Mesenchymal stem cell (in vitro differentiated cells and primary cell): ENCODE results near the gene OR5B2. TPM values are rescaled to one million over a fixed set of nuclear protein-coding genes. Genes with fewer than 3 reads are reported as not detected.

Experiments used
- DNase-seq: peaks from one replicate; pipeline ENCODE4 v3.0.0-alpha.2; 2013
- H2AFZ ChIP-seq: one replicate; pipeline ENCODE4 v1.6.1; 2013; ENCODE audit warnings: low read depth, mild to moderate bottlenecking, control low read depth, inconsistent platforms, low read length, moderate library complexity
- H2AK5ac ChIP-seq: 2 replicates; pipeline ENCODE4 v1.6.1; 2013; ENCODE audit warnings: low read length, moderate library complexity, mild to moderate bottlenecking, inconsistent platforms; ENCODE audit not compliant: severe bottlenecking
- H2BK120ac ChIP-seq: one replicate; pipeline ENCODE4 v1.6.1; 2013; ENCODE audit warnings: low read depth, mild to moderate bottlenecking, inconsistent platforms, low read length, moderate library complexity
- H2BK12ac ChIP-seq, 2 experiments: one replicate each; pipeline ENCODE4 v1.6.1; 2013; ENCODE audit warnings: inconsistent platforms in 2 of 2, low read length in 2 of 2, mild to moderate bottlenecking in 2 of 2, moderate library complexity in 2 of 2, control low read depth in 1 of 2
- H2BK15ac ChIP-seq: one replicate; pipeline ENCODE4 v1.6.1; 2013; ENCODE audit warnings: mild to moderate bottlenecking, low read depth, inconsistent platforms; ENCODE audit not compliant: poor library complexity, severe bottlenecking
- H2BK5ac ChIP-seq: 2 replicates; pipeline ENCODE4 v1.6.1; 2013; ENCODE audit warnings: low read depth, mild to moderate bottlenecking, low read length, control low read depth, inconsistent platforms; ENCODE audit not compliant: poor library complexity, severe bottlenecking
- H3K14ac ChIP-seq, 2 experiments: one replicate each; pipeline ENCODE4 v1.6.1; 2013; ENCODE audit warnings: inconsistent platforms in 2 of 2, low read length in 2 of 2, control low read depth in 1 of 2, mild to moderate bottlenecking in 1 of 2, moderate library complexity in 1 of 2
- H3K18ac ChIP-seq, 2 experiments: one replicate each; pipeline ENCODE4 v1.6.1; 2013; ENCODE audit warnings: inconsistent platforms in 2 of 2, low read length in 2 of 2, control low read depth in 1 of 2, low read depth in 1 of 2, mild to moderate bottlenecking in 1 of 2
- H3K23ac ChIP-seq, 2 experiments: one replicate each; pipeline ENCODE4 v1.6.1; 2013; ENCODE audit warnings: inconsistent platforms in 2 of 2, low read length in 2 of 2, mild to moderate bottlenecking in 2 of 2, moderate library complexity in 2 of 2, control low read depth in 1 of 2
- H3K27ac ChIP-seq: 2 replicates; pipeline ENCODE4 v1.5.1; 2013; ENCODE audit warnings: mild to moderate bottlenecking, moderate library complexity, low read length, control low read depth, inconsistent platforms; ENCODE audit not compliant: poor library complexity, severe bottlenecking
- H3K27me3 ChIP-seq, 2 experiments: 2 replicates each; pipeline versions ENCODE4 v1.6.1 to v1.7.0; 2013; ENCODE audit warnings: low read length in 2 of 2, mild to moderate bottlenecking in 2 of 2, moderate library complexity in 2 of 2, control low read depth in 1 of 2, inconsistent platforms in 1 of 2; ENCODE audit not compliant: control insufficient read depth in 1 of 2, insufficient read depth in 1 of 2
- H3K36me3 ChIP-seq, 2 experiments: 2 replicates each; pipeline versions ENCODE4 v1.6.1 to v1.7.0; 2013; ENCODE audit warnings: low read length in 2 of 2, control low read depth in 1 of 2, inconsistent platforms in 1 of 2, low read depth in 1 of 2, mild to moderate bottlenecking in 1 of 2; ENCODE audit not compliant: insufficient read depth in 2 of 2, control insufficient read depth in 1 of 2
- H3K4ac ChIP-seq, 2 experiments: one replicate each; pipeline ENCODE4 v1.6.1; 2013; ENCODE audit warnings: inconsistent platforms in 2 of 2, low read length in 2 of 2, mild to moderate bottlenecking in 2 of 2, moderate library complexity in 2 of 2, control low read depth in 1 of 2, low read depth in 1 of 2
- H3K4me1 ChIP-seq: 2 replicates; pipeline ENCODE4 v1.6.1; 2013; ENCODE audit warnings: low read depth, low read length, control low read depth; ENCODE audit not compliant: control insufficient read depth, insufficient read depth
- H3K4me2 ChIP-seq: 2 replicates; pipeline ENCODE4 v1.6.1; 2013; ENCODE audit warnings: low read length, mild to moderate bottlenecking, inconsistent platforms; ENCODE audit not compliant: poor library complexity, severe bottlenecking
- H3K4me3 ChIP-seq, 2 experiments: 2 replicates each; pipeline versions ENCODE4 v1.5.1 to v1.7.0; 2013; ENCODE audit warnings: low read length in 2 of 2, mild to moderate bottlenecking in 2 of 2, control low read depth in 1 of 2, low read depth in 1 of 2; ENCODE audit not compliant: insufficient read depth in 1 of 2
- H3K79me1 ChIP-seq: replicated peaks from 2 replicates; pipeline ENCODE4 v1.6.1; 2013; ENCODE audit warnings: mild to moderate bottlenecking, control low read depth, low read length, inconsistent platforms; ENCODE audit not compliant: poor library complexity, severe bottlenecking
- H3K9ac ChIP-seq: 2 replicates; pipeline ENCODE4 v1.7.0; 2013; ENCODE audit warnings: mild to moderate bottlenecking, low read length, moderate library complexity
- H3K9me3 ChIP-seq: 2 replicates; pipeline ENCODE4 v1.7.0; 2013; ENCODE audit warnings: mild to moderate bottlenecking, low read length; ENCODE audit not compliant: control insufficient read depth
- H4K8ac ChIP-seq: one replicate; pipeline ENCODE4 v1.6.1; 2013; ENCODE audit warnings: inconsistent platforms, mild to moderate bottlenecking, low read length, moderate library complexity
- H4K91ac ChIP-seq: one replicate; pipeline ENCODE4 v1.6.1; 2013; ENCODE audit warnings: mild to moderate bottlenecking, low read length, inconsistent platforms
- WGBS: methylation state at CpG from one replicate; pipeline ENCODE4 v1.1.7; 2013; ENCODE audit warnings: mixed read lengths; 5-methylcytosine and 5-hydroxymethylcytosine counted together
- polyA plus RNA-seq, 2 experiments: library from polyadenylated mRNA; stranded (reverse); fragments of 200-250 nt; gene quantifications; one replicate each; pipeline ENCODE4 v1.2.3, GENCODE V29; 2013

Gene OR5B2
- not detected for polyA plus RNA-seq (2013, experiment 1 of 2)
- polyA plus RNA-seq (2013, experiment 2 of 2), result not detected

GRCh38 chr11:58428021-58428420 is at the start of gene OR5B2:
Gene OR5B2 (minus strand): TSS chr11:58428121. CDS start chr11:58423261, 4,860 bp downstream.
- Histone ChIP-seq H4K8ac (no peak within 1 kb of the TSS), H2BK12ac (no peak within 1 kb of the TSS), H3K4ac (no peak within 1 kb of the TSS), H3K27me3 (no peaks in the 10 kb centered on the region), H2AFZ (no peak within 1 kb of the TSS), H3K4me1 (no peaks in the 10 kb centered on the region), H3K14ac (no peak within 1 kb of the TSS), H3K9ac (no peak within 1 kb of the TSS), H2BK5ac (no peak within 1 kb of the TSS), H3K4me3 (no peak within 1 kb of the TSS), H2AK5ac (no peak within 1 kb of the TSS), H3K4me2 (no peak within 1 kb of the TSS), H2BK15ac (no peak within 1 kb of the TSS), H3K27ac (no peak within 1 kb of the TSS), H2BK120ac (no peak within 1 kb of the TSS), H3K18ac (no peak within 1 kb of the TSS), H4K91ac (no peak within 1 kb of the TSS), H3K23ac (no peak within 1 kb of the TSS), H3K9me3 (peaks cover 14% of the 10 kb centered on the region), H3K79me1 (no peaks in the 10 kb centered on the region), H3K36me3 (no peaks in the 10 kb centered on the region)
- 49% methylated on average over 3 of the region's 3 CpGs for WGBS
- no peak for DNase-seq

- Histone ChIP-seq H2AFZ (no peak overlapping the region), H3K4ac (no peak overlapping the region)
Measured at GRCh38 chr11:58471892-58472291, 44.0 kb upstream of the OR5B2 start.

GRCh38 chr11:58466293-58466692 is 38.4 kb upstream of the OR5B2 start:
- no peak overlapping the region for H4K91ac ChIP-seq
- no peak overlapping the region for H2AK5ac ChIP-seq
- no peak overlapping the region for H2BK5ac ChIP-seq
- no peak overlapping the region for H3K14ac ChIP-seq
- no peaks in the 10 kb centered on the region for H3K36me3 ChIP-seq
- no peak overlapping the region for H3K4me2 ChIP-seq
- H2BK120ac ChIP-seq, result no peak overlapping the region
- no peak overlapping the region for H2BK12ac ChIP-seq
- H3K18ac ChIP-seq, result no peak overlapping the region
- no peak overlapping the region for H2AFZ ChIP-seq
- H2BK15ac ChIP-seq, result no peak overlapping the region
- no peaks in the 10 kb centered on the region for H3K4me1 ChIP-seq
- no peak overlapping the region for H3K4me3 ChIP-seq
- no peaks in the 10 kb centered on the region for H3K27me3 ChIP-seq
- H3K23ac ChIP-seq, result no peak overlapping the region
- H3K9me3 ChIP-seq, result peaks cover 37% of the 10 kb centered on the region
- no peak for DNase-seq
- H3K4ac ChIP-seq, result no peak overlapping the region
- no peaks in the 10 kb centered on the region for H3K79me1 ChIP-seq
- WGBS, result no CpG with 5 or more reads among the region's 1 CpG
- no peak overlapping the region for H4K8ac ChIP-seq
- H3K27ac ChIP-seq, result no peak overlapping the region
- H3K9ac ChIP-seq, result no peak overlapping the region

More at GRCh38 chr11:58471892-58472291, 44.0 kb upstream of the OR5B2 start:
- Histone ChIP-seq H3K27me3 (no peaks in the 10 kb centered on the region), H4K8ac (no peak overlapping the region), H3K36me3 (no peaks in the 10 kb centered on the region), H4K91ac (no peak overlapping the region), H3K9ac (no peak overlapping the region), H3K4me2 (no peak overlapping the region), H3K27ac (no peak overlapping the region), H3K4me1 (no peaks in the 10 kb centered on the region), H3K9me3 (peaks cover 38% of the 10 kb centered on the region), H2BK5ac (no peak overlapping the region), H3K23ac (no peak overlapping the region), H2BK120ac (no peak overlapping the region), H3K4me3 (no peak overlapping the region), H3K18ac (no peak overlapping the region), H2AK5ac (no peak overlapping the region), H3K14ac (no peak overlapping the region), H2BK15ac (no peak overlapping the region), H3K79me1 (no peaks in the 10 kb centered on the region), H2BK12ac (no peak overlapping the region)
- no peak for DNase-seq

- Histone ChIP-seq H3K9ac (no peak overlapping the region), H3K36me3 (no peaks in the 10 kb centered on the region), H3K23ac (no peak overlapping the region), H2BK12ac (no peak overlapping the region), H3K9me3 (peaks cover 33% of the 10 kb centered on the region), H2AK5ac (no peak overlapping the region), H3K14ac (no peak overlapping the region), H2BK5ac (no peak overlapping the region), H4K91ac (no peak overlapping the region), H3K4me3 (no peak overlapping the region), H3K27me3 (no peaks in the 10 kb centered on the region), H3K4me2 (no peak overlapping the region), H4K8ac (no peak overlapping the region), H2AFZ (no peak overlapping the region), H3K27ac (no peak overlapping the region), H2BK15ac (no peak overlapping the region), H3K79me1 (no peaks in the 10 kb centered on the region), H3K4me1 (no peaks in the 10 kb centered on the region), H3K18ac (no peak overlapping the region), H2BK120ac (no peak overlapping the region), H3K4ac (no peak overlapping the region)
- WGBS, result 41% methylated on average over 3 of the region's 3 CpGs
- DNase-seq, result no peak
Measured at GRCh38 chr11:58465690-58466089, 37.8 kb upstream of the OR5B2 start.
